Smooth muscle cell (in vitro differentiated cells): Measurements from ENCODE around the gene EGFR. TPM values are rescaled to one million over a fixed set of nuclear protein-coding genes. Genes with fewer than 3 reads are reported as not detected.

Experiments
- DNase-seq: peaks from one replicate; lab custom pipeline; 2025; ENCODE audit not compliant: unreplicated experiment; lab: John Stamatoyannopoulos, UW
- H2AFZ ChIP-seq: fragments of 200-600 bp; sonication (generic); 2 replicates; pipeline ENCODE4 v1.6.0; 2016; ENCODE audit warnings: antibody characterized with exemption, low read depth, mild to moderate bottlenecking
- H3F3A ChIP-seq: fragments of 200-600 bp; sonication (generic); 2 replicates; pipeline ENCODE4 v1.6.0; 2017; ENCODE audit warnings: antibody characterized with exemption, low read depth
- H3K27ac ChIP-seq: fragments of 200-600 bp; sonication (generic); 2 replicates; pipeline ENCODE4 v1.5.1; 2016; ENCODE audit warnings: low read depth, mild to moderate bottlenecking
- H3K27me3 ChIP-seq: fragments of 200-600 bp; sonication (generic); 2 replicates; pipeline ENCODE4 v1.6.1; 2016; ENCODE audit warnings: low read depth, mild to moderate bottlenecking
- H3K36me3 ChIP-seq: fragments of 200-600 bp; sonication (generic); 2 replicates; pipeline ENCODE4 v1.5.1; 2016; ENCODE audit warnings: low read depth
- H3K4me1 ChIP-seq: fragments of 200-600 bp; sonication (generic); 2 replicates; pipeline ENCODE4 v1.5.1; 2016; ENCODE audit warnings: low read depth
- H3K4me2 ChIP-seq: fragments of 200-600 bp; sonication (generic); 2 replicates; pipeline ENCODE4 v1.6.0; 2016; ENCODE audit warnings: mild to moderate bottlenecking
- H3K4me3 ChIP-seq: fragments of 200-600 bp; sonication (generic); 2 replicates; pipeline ENCODE4 v1.5.1; 2016; ENCODE audit warnings: mild to moderate bottlenecking
- H3K79me2 ChIP-seq: fragments of 200-600 bp; sonication (generic); 2 replicates; pipeline ENCODE4 v1.6.0; 2016; ENCODE audit warnings: low read depth, mild to moderate bottlenecking
- H3K9ac ChIP-seq: fragments of 200-600 bp; sonication (generic); 2 replicates; pipeline ENCODE4 v1.6.0; 2016; ENCODE audit warnings: low read depth
- H3K9me3 ChIP-seq: fragments of 200-600 bp; sonication (generic); replicated peaks from 2 replicates; pipeline ENCODE4 v1.5.1; 2016; ENCODE audit warnings: low read depth
- H4K20me1 ChIP-seq: fragments of 200-600 bp; sonication (generic); 2 replicates; pipeline ENCODE4 v1.6.0; 2016; ENCODE audit warnings: low read depth
- WGBS: methylation state at CpG from one replicate; pipeline ENCODE4 v1.1.7; 2016; ENCODE audit warnings: low lambda C conversion rate; 5-methylcytosine and 5-hydroxymethylcytosine counted together
- polyA plus RNA-seq: library from polyadenylated mRNA; unstranded; fragments of >200 nt; fragmentation: Nextera tagmentation; extraction: Ambion mirVana; gene quantifications from 2 replicates; pipeline ENCODE4 v1.2.1, GENCODE V29; 2016
- total RNA-seq: library from RNA; depleted of rRNA; stranded (reverse); fragments of >200 nt; gene quantifications from 2 replicates; pipeline ENCODE4 v1.2.3, GENCODE V29; 2014
- TF ChIP-seq, protein P1 (sequence below): fragments of 200-600 bp; sonication (generic); IDR thresholded peaks from 2 replicates; pipeline ENCODE4 v1.5.1; 2017; ENCODE audit warnings: borderline replicate concordance, mild to moderate bottlenecking, antibody characterized with exemption; ENCODE audit not compliant: insufficient read depth, poor library complexity, severe bottlenecking

EGFR gene
- total and polyA plus RNA-seq, 2 experiments from 2014 or later = 9.0 to 31.1 TPM

GRCh38 chr7:55140941-55141278 is 122.1 kb downstream of the EGFR start:
- no peaks in the 10 kb centered on the region for H3K79me2 ChIP-seq
- no peak overlapping the region for H3K4me2 ChIP-seq
- H3F3A ChIP-seq = no peaks in the 10 kb centered on the region
- no peaks in the 10 kb centered on the region for H3K27me3 ChIP-seq
- no peaks in the 10 kb centered on the region for H3K9me3 ChIP-seq
- H3K27ac ChIP-seq = peak overlapping the region; percentile 18
- no peak overlapping the region for H3K9ac ChIP-seq
- no peak for DNase-seq
- no peaks in the 10 kb centered on the region for H4K20me1 ChIP-seq
- no peaks in the 10 kb centered on the region for H3K4me1 ChIP-seq
- no peak overlapping the region for H2AFZ ChIP-seq
- no peak overlapping the region for H3K4me3 ChIP-seq
- TF ChIP-seq, protein P1, sequence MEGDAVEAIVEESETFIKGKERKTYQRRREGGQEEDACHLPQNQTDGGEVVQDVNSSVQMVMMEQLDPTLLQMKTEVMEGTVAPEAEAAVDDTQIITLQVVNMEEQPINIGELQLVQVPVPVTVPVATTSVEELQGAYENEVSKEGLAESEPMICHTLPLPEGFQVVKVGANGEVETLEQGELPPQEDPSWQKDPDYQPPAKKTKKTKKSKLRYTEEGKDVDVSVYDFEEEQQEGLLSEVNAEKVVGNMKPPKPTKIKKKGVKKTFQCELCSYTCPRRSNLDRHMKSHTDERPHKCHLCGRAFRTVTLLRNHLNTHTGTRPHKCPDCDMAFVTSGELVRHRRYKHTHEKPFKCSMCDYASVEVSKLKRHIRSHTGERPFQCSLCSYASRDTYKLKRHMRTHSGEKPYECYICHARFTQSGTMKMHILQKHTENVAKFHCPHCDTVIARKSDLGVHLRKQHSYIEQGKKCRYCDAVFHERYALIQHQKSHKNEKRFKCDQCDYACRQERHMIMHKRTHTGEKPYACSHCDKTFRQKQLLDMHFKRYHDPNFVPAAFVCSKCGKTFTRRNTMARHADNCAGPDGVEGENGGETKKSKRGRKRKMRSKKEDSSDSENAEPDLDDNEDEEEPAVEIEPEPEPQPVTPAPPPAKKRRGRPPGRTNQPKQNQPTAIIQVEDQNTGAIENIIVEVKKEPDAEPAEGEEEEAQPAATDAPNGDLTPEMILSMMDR = no peak
- H3K36me3 ChIP-seq = peaks cover 3% of the 10 kb centered on the region

DNA sequence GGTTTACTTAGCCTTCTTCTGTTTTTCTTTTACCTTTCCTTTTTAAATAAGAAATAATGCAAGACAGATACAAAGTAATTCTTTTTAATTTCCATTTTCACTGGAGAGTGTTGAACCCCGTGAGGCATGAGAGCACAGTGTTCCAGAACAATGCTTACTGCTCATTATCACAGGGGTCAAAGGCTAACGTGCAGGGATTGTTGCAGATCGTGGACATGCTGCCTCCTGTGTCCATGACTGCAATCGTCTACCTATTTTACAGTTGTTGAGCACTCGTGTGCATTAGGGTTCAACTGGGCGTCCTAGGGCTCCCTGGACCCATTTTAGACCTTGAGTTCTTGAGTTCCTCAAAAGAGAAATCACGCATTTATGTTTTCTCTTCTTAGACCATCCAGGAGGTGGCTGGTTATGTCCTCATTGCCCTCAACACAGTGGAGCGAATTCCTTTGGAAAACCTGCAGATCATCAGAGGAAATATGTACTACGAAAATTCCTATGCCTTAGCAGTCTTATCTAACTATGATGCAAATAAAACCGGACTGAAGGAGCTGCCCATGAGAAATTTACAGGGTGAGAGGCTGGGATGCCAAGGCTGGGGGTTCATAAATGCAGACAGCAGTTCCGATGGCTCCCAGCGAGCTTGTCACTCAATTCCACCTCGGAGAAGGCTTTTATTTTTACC is 124.2 kb downstream of the EGFR start:
- H3K9me3 ChIP-seq = no peaks in the 10 kb centered on the region
- no peaks in the 10 kb centered on the region for H4K20me1 ChIP-seq
- 79% methylated on average over 13 of the region's 13 CpGs for WGBS
- H3K9ac ChIP-seq = no peak overlapping the region
- H3K4me1 ChIP-seq = no peaks in the 10 kb centered on the region
- no peak overlapping the region for H2AFZ ChIP-seq
- no peak for DNase-seq
- no peaks in the 10 kb centered on the region for H3K27me3 ChIP-seq
- no peak overlapping the region for H3K4me2 ChIP-seq
- peaks cover 7% of the 10 kb centered on the region for H3K36me3 ChIP-seq
- TF ChIP-seq, protein P1 = no peak
- no peak overlapping the region for H3K4me3 ChIP-seq
- no peak overlapping the region for H3K27ac ChIP-seq
- no peaks in the 10 kb centered on the region for H3F3A ChIP-seq
- H3K79me2 ChIP-seq = no peaks in the 10 kb centered on the region

- H3K79me2 ChIP-seq = no peaks in the 10 kb centered on the region
- DNase-seq = no peak
- no peaks in the 10 kb centered on the region for H3F3A ChIP-seq
- H3K4me3 ChIP-seq = no peak overlapping the region
- no peaks in the 10 kb centered on the region for H3K4me1 ChIP-seq
- 87% methylated on average over 25 of the region's 25 CpGs for WGBS
- TF ChIP-seq, protein P1 = no peak
- no peak overlapping the region for H2AFZ ChIP-seq
- H3K9ac ChIP-seq = no peak overlapping the region
- H4K20me1 ChIP-seq = no peaks in the 10 kb centered on the region
- H3K4me2 ChIP-seq = no peak overlapping the region
- H3K36me3 ChIP-seq = peaks cover 10% of the 10 kb centered on the region
- no peaks in the 10 kb centered on the region for H3K9me3 ChIP-seq
- H3K27me3 ChIP-seq = no peaks in the 10 kb centered on the region
- H3K27ac ChIP-seq = no peak overlapping the region
Measured at GRCh38 chr7:55144333-55145317, 125.8 kb downstream of the EGFR start.
